ENCODE data around the gene HOXC4. TPM values are rescaled to one million over a fixed set of nuclear protein-coding genes. Genes with fewer than 3 reads are reported as not detected.
A peak's percentile ranks its signal among the peaks of the same experiment; 100 is the strongest.

The HOXC4 gene
- polyA plus RNA-seq, 1 experiment: 0.93 TPM

DNA sequence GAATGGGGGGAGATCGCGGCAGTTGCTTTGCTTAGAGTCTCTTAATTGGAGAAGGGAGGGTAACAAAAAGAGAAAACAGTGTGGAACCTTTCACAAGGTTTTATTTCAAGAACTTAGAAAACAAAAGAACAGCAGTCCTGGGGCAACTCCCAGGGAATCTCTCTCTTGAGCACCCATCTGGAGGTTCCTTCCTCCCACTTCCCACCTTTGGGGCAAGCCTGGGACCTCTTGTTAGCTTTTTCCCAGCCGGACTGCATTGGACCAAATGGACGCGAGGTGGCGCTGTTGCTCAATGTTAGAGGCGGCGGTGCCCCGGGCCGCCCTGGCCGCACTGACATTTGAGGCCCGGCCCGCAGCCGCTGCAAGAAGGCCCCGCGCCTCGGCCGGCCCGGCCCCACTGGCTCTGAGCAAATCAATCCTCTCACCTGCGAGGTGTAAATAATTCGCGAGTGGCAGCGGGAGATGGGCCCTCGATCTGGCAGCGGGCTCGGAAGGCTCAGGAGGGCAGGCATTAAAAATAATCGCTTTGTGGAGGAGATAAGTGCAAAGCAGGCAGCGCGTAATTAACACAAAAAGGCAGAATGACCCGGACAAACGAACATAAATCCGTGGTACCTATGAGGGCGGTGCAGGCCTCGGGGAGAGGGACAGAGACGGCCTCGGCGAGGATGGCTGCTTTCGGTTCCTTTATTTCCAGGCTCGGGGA is 47.6 kb upstream of the HOXC4 start:
- Histone ChIP-seq H3K4me3 (ENCODE audit: low read depth, low read length) (no peak overlapping the region), H3K27me3 (ENCODE audit: control insufficient read depth, insufficient read depth, low read length) (peaks cover 14% of the 10 kb centered on the region), H3K36me3 (ENCODE audit: control insufficient read depth, insufficient read depth, low read length) (no peaks in the 10 kb centered on the region)
- ChIA-PET POLR2A (no interaction called here), CTCF (interaction anchor here (0.6 to 16.8 kb wide), 20 partner anchors 9 to 260 kb away, joined by 3 to 213 read pairs (median 5); partner anchors contain the start of genes HOXC10 and SMUG1)
- no peak for DNase-seq (ENCODE audit: low read depth)
- TF ChIP-seq, protein P1, sequence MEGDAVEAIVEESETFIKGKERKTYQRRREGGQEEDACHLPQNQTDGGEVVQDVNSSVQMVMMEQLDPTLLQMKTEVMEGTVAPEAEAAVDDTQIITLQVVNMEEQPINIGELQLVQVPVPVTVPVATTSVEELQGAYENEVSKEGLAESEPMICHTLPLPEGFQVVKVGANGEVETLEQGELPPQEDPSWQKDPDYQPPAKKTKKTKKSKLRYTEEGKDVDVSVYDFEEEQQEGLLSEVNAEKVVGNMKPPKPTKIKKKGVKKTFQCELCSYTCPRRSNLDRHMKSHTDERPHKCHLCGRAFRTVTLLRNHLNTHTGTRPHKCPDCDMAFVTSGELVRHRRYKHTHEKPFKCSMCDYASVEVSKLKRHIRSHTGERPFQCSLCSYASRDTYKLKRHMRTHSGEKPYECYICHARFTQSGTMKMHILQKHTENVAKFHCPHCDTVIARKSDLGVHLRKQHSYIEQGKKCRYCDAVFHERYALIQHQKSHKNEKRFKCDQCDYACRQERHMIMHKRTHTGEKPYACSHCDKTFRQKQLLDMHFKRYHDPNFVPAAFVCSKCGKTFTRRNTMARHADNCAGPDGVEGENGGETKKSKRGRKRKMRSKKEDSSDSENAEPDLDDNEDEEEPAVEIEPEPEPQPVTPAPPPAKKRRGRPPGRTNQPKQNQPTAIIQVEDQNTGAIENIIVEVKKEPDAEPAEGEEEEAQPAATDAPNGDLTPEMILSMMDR (IDR thresholded peaks at IDR 0.05; ENCODE audit: insufficient read depth, low read depth, low read length): peak; percentile 80

DNA sequence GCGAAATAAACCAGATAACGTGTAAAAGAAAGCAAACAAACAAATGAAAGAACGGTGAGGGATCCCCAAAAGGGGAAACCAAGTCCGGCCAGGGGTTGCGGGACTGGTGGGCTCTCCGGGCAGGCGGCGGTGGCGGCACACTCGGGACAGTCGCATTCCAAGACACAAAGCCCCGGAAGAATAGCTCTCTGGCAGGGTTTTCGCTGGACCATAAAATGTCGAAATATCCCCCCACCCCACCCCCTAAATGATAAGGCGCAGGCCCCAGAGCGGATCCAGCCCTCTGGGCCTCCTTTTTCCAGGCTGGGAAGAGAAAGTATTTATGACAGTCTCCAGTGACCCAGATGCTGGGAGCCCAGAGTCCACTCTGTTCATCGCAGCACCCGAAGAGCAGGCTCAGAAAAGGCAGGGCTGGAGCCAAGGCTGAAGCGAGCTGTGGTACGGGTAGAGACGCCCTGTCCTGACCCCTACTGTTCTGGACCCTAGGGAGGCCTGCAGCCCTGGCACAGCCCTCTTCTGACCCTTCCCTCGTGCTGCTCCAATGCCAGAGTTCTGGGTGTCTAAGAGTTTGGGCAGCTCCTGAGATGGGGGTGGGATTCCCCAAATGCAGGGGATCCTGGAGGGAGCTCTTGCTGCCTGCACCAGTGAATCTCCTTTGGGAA is 46.9 kb upstream of the HOXC4 start:
- Histone ChIP-seq H3K36me3 (ENCODE audit: control insufficient read depth, insufficient read depth, low read length) (no peaks in the 10 kb centered on the region), H3K4me3 (ENCODE audit: low read depth, low read length) (no peak overlapping the region), H3K27me3 (ENCODE audit: control insufficient read depth, insufficient read depth, low read length) (peaks cover 16% of the 10 kb centered on the region)
- ChIA-PET CTCF (interaction anchor here (0.8 to 16.8 kb wide), 17 partner anchors 10 to 261 kb away, joined by 3 to 213 read pairs (median 7); partner anchors contain the start of genes HOXC10 and SMUG1), POLR2A (interaction anchor here (1.0 kb wide), 1 partner anchor 10 kb away, joined by 4 read pairs; no protein-coding TSS in a partner anchor)
- TF ChIP-seq, protein P1 (IDR thresholded peaks at IDR 0.05; ENCODE audit: insufficient read depth, low read depth, low read length): no peak
- no peak for DNase-seq (ENCODE audit: low read depth)

DNA sequence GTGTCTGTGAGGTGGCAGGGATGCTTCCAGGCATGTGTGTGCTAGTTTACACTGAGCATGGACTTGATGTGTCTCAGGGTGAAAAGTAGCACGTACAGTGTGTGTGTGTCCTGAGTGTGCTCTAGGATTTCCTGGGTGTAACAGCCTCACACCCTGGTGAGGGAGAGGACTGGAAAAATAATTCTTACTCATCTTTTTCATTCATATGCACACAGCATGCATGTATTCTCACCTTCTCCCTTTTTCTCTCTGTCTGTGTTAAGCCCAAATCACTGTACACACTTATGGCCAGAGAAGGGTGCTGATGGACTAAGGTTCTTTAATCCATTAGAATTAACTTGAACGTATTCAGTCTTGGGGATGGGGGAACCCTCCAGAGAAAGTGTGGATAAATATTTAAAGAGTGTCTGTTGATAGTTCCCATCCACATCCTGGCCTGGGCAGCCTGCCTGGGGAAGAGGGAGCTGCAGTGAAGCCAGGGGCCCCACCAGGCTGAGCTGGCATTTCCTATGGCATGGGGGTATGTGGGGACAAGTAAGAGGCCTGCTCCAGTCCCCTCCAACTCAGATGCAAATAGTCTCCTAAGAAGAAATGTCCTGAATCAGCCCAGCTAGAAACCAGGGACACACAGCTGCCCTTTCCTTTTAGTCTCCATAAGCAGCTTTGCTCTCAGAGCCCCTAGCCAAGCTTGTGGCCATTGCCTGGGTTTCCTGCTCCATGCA is 45.9 kb upstream of the HOXC4 start:
- CTCF ChIA-PET: interaction anchor here (0.8 to 16.8 kb wide), 12 partner anchors 8 to 238 kb away, joined by 3 to 213 read pairs (median 17); partner anchors contain the start of genes HOXC10, HOXC5, HOXC6 and HOXC9
- no peak for DNase-seq (ENCODE audit: low read depth)
- POLR2A ChIA-PET: interaction anchor here (1.0 kb wide), 1 partner anchor 9 kb away, joined by 4 read pairs; no protein-coding TSS in a partner anchor
- H3K27me3 ChIP-seq (ENCODE audit: control insufficient read depth, insufficient read depth, low read length): peaks cover 16% of the 10 kb centered on the region
- H3K4me3 ChIP-seq (ENCODE audit: low read depth, low read length): no peak overlapping the region
- TF ChIP-seq, protein P1 (IDR thresholded peaks at IDR 0.05; ENCODE audit: insufficient read depth, low read depth, low read length): no peak
- H3K36me3 ChIP-seq (ENCODE audit: control insufficient read depth, insufficient read depth, low read length): no peaks in the 10 kb centered on the region

DNA sequence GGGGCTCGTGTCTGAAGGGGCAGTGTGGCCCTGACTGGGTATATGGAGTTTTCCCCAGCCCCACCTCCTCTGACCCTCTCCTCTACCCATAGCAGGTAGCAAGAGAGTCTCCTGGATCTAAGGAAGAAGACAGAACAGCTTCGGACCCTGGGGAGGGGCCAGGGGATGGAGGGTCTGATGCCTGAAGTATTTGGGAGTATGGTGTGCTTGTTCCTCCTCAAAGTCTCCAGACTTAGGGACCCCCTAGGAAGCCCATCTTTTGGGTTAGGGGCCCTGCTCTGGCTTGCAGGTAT is 45.4 kb upstream of the HOXC4 start:
- H3K27me3 ChIP-seq (ENCODE audit: control insufficient read depth, insufficient read depth, low read length): peaks cover 17% of the 10 kb centered on the region
- TF ChIP-seq, protein P1 (IDR thresholded peaks at IDR 0.05; ENCODE audit: insufficient read depth, low read depth, low read length): no peak
- H3K36me3 ChIP-seq (ENCODE audit: control insufficient read depth, insufficient read depth, low read length): no peaks in the 10 kb centered on the region
- POLR2A ChIA-PET: interaction anchor here (1.1 kb wide), 1 partner anchor 183 kb away, joined by 8 read pairs; no protein-coding TSS in a partner anchor
- CTCF ChIA-PET: interaction anchor here (0.8 to 16.8 kb wide), 12 partner anchors 8 to 371 kb away, joined by 3 to 213 read pairs (median 17); partner anchors contain the start of genes HOXC10, HOXC5, HOXC6 and HOXC9
- no peak for DNase-seq (ENCODE audit: low read depth)
- no peak overlapping the region for H3K4me3 ChIP-seq (ENCODE audit: low read depth, low read length)
